Left ventricle myocardium superior (tissue), 1 donor: ENCODE data around the gene TMTC2. TPM values are rescaled to one million over a fixed set of nuclear protein-coding genes. Genes with fewer than 3 reads are reported as not detected.

Source experiments
- ATAC-seq: fragments of 200-7000 bp; cut with Tn5 transposase; one replicate; pipeline ENCODE4 v1.9.1; 2020; ENCODE audit warnings: mild to moderate bottlenecking, moderate library complexity
- DNase-seq: peaks from one replicate; pipeline ENCODE4 v3.0.0-alpha.2; 2020
- intact Hi-C: fragments of 100-400 bp; cut with micrococcal nuclease; formaldehyde crosslinking; loops from one replicate; pipeline ENCODE4 v1.11.0; 2022
- total RNA-seq: library from RNA; stranded (reverse); fragmentation: NEBNext Ultra II Directional; extraction: Animal tissue kit (Norgen Biotek cat#: 25700); gene quantifications from one replicate; pipeline ENCODE4 v1.2.1, GENCODE V29; 2021
- donor health status: DM: no; HTN: yes; CAD: no; lungs with severe emphysema.

Gene TMTC2
- total RNA-seq, 1 donor from 2014 or later, result 4.7 TPM

DNA sequence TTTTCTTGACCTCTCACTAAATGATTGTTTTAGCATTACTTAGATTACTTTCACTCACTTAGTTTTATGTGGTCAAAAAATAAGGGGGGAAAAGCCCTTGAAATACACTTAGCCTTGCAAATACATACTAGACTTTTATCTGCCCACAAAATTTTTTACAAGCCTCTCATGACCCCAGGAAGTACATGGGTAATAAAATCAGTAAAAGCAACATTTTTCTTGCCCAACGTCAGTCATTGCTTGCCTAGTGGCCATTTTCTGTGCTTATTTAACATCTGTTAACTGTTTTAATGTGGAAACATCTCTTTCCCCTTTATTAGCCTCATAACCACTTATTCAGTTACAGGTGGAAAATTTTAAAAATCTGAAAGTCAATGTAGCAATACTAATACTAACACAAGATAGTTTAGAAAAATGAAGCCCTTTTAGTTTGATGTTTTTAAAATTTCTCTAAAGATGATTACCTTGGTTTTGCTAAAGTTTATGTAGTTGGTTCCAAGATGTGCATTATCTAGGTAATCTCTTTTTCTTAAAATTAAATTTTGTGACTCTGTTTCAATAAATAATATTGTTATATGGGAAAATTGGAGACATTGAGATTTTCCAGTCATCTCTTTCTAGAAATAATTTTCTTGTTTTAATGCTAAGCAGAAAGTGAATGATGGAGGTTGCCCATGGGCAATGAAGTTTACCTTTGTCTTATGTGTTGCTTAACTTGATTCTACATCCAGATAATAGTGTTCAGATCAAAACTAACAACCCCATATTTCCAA, 175.5 kb downstream of the TMTC2 start:
- intact Hi-C loops, result no loop called here
- ATAC-seq, result no peak

DNA sequence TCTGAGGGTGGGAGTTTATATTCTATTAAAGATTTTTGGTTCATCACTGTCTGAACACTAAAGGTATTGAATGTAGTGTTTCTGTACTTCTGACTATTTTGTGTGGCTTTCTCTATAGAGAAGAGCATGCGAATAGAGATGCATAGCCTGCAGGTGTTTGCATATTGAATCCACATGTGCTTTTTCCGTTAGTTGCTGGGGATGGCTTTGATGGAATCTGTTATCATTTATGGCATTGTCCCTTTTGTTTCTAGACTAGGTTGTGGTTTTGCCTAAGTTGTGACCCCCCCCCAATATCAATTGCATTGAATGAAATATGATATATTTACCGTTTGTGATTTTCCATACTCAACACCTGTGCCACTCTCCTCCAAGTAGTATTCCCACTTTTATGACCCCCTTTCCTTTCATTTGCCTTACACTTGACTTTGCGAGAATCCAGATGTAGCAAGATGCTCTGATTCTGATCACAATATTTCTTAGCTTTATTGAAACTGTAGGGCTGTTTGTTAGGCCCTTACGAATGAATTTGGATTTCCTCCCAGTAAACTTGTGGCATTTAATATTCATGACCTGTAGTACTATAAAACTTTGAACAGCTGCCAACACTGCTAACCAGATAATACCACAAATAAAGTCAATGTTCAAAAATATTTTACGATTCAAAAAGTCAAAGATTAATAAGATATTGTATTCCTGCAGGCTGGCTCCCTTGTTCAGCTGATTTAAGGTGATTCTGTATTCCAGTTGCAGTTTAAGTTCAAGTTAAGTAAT, 176.4 kb downstream of the TMTC2 start:
- intact Hi-C loops, result no loop called here
- ATAC-seq, result no peak
- no peak for DNase-seq

More for the DNA sequence above, 175.5 kb downstream of the TMTC2 start:
- DNase-seq, result no peak

DNA sequence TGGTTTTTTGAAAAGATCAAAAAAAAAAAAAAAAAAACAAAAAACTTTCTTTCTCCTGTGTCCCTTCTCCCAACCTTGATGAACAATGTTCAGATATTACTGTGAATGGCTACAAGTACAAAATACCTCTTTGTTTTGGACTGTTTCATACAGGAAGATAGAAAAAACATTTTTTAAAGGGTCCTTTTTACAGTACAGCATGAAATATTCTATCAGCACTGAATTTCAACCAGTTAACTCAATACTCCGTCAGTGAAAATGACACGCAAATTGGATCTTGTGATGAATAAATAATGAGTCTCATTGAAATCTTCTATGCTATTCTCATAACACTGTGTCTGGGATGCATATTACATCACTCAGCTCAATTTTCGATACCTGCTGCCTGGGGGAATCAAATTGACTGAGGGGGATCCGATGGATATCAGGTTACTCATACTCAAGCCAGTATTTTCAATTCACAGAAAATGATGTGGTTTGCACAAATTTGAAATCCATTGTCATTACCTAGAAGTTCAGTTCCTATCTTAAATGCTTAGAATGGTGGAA, 179.6 kb downstream of the TMTC2 start:
- ATAC-seq, result no peak
- intact Hi-C loops, result no loop called here
- DNase-seq, result no peak

DNA sequence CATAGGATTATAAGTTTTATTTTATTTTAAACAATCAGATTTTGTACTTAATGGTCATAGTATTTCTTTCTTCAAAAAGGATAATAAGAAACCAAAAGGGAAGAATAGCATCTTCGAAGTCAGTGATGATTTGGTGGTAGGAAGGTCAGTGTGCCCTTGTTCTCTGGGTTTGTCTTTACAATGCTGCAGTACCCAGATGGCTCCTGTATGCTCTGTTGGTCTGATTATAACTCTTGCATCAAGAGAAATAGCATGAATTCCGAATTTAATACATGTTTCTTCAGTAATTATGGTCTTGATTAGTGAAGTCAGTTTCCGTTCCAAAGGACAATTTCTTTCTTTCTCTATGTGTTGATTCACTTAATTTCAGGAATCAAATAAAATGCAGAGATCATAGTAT, 180.2 kb downstream of the TMTC2 start:
- DNase-seq (no peak), ATAC-seq (no peak)
- intact Hi-C loops, result no loop called here

DNA sequence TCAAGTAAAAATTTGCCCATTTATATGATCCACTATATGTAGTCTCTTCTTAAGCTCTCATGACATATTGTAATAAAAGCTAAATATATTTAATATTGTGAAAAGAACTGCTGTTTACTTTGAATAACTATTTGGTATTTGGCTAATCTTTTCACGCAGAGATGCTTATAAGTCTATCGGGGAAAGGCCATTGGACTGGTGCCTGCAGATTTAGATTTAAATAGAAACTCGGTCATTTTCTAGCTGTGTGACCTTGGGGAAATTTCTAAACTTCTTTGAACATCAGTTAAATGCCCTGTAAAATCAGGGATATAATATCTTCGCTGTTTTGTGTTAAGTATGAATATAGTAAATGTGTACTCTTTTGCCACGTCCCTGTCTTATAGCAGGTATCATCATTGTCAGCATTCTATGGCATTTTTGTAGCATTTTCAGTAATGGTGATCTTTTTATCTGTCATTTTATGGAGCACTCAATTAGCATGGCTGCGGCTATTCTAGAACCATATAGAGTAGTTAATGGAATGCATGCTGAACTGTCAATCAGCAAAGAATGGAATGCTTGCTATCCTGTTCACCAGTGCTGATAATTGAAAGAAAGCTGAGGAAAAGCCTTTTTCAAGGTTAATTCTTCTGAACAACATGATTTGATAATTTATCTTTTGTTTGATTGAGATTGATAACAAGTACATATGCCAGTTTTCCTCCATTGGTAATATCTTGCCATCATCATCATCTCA, 181.2 kb downstream of the TMTC2 start:
- intact Hi-C loops, result no loop called here
- ATAC-seq (no peak), DNase-seq (no peak)

DNA sequence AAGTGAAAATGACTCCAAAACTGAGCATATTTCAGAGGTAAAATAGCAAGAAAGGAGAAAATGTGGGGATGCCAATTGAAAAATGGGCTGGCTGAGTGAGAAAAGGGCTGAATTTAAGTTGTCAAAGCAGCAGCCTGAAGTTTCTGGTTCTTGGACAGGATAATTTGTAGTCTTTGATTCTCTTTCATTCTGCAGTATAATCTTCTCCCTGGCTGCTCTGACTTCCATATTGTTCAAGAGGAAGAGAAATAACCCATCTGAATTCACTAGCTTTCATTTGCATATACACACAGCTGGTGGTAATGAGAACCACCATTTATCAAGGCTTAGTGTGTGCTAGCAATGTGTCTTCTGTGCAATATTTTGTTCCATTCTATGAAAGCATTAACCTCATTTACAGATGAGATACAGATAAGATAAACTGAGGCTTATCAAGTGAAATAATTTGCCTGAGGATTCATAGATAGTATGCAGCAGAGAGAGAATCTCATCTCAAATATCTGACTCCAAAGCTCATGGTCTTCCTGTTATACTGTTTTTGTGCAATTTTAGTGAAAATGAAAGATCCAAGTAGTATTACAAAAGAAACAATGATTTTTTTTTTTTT, 184.2 kb downstream of the TMTC2 start:
- ATAC-seq (no peak), DNase-seq (no peak)
- intact Hi-C loops, result no loop called here

DNA sequence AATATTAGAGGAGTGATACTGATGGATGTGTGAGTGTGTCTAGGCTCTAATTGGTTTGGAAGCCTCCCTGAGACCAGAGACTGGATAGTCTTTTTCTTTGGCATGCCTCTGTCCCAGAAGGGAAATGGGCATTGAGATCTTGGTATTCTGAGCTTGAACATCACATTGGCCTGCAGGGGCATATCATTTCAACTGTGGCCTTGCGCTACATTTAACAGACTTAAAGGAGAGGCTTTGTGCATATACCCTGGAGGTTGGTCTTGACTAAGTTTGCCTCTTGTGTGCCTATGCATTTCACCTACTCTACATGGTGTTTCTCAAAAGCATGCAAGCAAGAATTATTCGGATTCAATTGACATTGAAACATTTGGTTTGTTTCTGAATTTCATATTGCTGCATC, 185.4 kb downstream of the TMTC2 start:
- ATAC-seq, result no peak
- intact Hi-C loops, result loop anchor here (2.0 kb wide), 1 partner anchor 41 kb away; no protein-coding TSS in a partner anchor

DNA sequence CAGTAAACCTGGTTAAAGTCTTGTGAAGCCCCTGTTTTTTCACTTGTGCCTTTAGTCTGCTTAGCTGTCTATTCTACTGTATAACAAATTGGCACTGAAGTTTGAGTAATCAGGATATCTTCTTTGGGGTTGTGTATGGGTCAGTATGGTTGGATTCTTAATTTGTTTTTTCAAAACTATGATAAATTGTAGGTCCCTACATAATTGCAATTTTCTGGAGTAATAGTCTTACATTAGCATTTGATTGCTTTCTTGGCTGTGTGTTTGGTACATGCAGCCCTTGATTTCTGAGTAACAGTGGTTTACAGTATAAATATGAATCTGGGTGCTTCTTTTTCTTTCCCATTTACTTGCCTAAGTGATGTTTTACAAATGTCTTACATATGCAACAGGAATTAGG, 186.6 kb downstream of the TMTC2 start:
- ATAC-seq, result no peak
- intact Hi-C loops, result loop anchor here (2.0 kb wide), 1 partner anchor 39 kb away; no protein-coding TSS in a partner anchor
- DNase-seq, result no peak

More for the DNA sequence above, 185.4 kb downstream of the TMTC2 start:
- no peak for DNase-seq

DNA sequence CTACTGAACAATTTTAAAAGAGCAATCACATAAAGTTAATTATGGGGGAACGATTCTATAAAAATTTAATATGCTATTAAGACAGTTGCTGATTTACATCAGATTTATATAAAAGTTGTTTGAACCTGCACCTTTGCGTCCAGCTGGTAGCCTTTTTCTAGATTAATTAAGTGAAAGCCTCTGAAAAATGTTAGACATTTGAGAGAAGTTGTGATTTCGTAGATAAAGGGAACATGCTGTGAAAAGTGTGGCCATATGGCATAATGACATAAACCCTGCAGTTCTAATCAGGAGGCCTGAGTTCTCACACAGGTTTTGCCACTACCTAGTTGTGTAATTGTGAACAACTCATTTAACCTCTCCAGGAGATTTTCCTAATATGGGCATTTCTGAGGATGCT, 187.2 kb downstream of the TMTC2 start:
- ATAC-seq, result no peak
- no peak for DNase-seq
- intact Hi-C loops, result loop anchor here (2.0 kb wide), 1 partner anchor 39 kb away; no protein-coding TSS in a partner anchor

DNA sequence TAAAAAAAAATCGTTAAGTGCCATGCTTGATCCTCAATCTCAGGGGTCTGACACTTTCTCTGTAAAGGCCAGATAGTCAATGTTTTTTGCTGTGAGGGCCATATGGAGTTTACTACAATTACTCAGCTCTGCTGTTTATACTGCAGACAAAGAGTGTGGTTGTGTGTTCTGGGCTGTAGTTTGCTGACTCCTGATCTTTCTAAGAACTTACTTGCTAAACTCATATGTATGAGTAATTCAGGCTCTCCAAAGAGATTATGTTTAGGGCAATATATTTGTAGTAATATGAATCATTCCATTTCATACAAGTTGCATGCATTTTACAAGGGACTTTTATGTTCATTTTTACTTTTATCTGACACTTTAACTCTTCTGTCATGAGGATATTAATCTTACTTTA, 188.2 kb downstream of the TMTC2 start:
- DNase-seq, result no peak
- ATAC-seq, result no peak
- intact Hi-C loops, result no loop called here

DNA sequence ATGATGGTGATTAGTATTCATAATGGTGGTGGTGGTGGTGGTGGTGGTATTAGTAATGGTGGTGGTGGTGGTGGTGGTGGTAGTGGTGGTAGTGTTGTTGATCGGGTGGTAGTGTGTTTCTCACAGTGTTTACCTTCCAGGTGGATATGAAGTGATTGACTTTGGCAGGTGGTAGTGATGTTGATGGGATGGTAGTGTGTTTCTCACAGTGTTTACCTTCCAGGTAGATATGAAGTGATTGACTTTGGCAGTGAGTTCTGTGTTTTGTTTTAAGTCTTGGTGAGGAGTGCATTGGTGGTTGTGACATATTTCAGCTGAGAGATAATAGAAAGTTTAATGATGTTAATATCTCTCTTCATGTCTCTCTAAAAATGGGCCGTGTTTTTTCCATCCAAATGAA, 189.4 kb downstream of the TMTC2 start:
- ATAC-seq (no peak), DNase-seq (no peak)
- intact Hi-C loops, result no loop called here

DNA sequence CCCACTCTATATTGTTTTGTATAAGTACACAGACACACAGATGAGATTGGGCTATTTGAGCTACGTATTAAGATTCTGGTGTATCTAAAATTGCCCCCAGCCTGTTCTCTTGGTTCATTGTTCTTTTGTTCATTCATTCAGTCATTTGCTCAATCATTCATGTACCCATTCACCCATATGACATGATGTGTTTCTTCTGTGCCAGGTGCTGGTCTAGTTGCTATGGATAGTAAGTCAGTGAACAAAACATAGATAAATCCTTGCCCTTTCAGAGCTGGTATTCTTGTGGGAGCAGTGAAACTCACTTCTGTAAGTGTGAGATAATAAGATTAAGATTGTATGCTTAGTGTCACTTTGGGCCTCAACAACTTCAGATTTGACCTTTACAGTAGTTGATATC, 191.3 kb downstream of the TMTC2 start:
- DNase-seq, result no peak
- ATAC-seq, result no peak
- intact Hi-C loops, result no loop called here

DNA sequence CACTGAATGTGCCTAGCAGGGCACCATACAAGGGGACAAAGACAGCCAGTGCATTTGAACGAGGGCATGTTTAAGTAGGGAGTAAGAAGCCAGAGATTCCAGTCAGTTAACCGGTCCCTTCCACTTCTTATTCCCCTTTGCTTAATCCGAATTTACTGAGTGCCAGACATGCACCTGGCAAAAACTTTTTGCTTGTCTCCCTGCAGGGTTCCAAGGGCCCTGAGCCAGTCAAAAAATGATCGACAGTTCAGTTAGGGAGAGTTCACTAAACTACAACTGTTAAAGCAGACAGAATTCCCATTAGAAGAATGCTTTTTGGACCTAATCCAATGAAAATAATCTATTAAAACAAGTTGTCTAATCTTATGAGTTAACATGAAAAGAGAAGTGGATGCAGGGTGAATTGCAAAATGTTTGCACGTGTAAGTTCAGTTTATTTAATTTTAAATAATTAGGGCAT, 193.8 kb downstream of the TMTC2 start:
- intact Hi-C loops, result no loop called here
- ATAC-seq, result no peak
- no peak for DNase-seq

DNA sequence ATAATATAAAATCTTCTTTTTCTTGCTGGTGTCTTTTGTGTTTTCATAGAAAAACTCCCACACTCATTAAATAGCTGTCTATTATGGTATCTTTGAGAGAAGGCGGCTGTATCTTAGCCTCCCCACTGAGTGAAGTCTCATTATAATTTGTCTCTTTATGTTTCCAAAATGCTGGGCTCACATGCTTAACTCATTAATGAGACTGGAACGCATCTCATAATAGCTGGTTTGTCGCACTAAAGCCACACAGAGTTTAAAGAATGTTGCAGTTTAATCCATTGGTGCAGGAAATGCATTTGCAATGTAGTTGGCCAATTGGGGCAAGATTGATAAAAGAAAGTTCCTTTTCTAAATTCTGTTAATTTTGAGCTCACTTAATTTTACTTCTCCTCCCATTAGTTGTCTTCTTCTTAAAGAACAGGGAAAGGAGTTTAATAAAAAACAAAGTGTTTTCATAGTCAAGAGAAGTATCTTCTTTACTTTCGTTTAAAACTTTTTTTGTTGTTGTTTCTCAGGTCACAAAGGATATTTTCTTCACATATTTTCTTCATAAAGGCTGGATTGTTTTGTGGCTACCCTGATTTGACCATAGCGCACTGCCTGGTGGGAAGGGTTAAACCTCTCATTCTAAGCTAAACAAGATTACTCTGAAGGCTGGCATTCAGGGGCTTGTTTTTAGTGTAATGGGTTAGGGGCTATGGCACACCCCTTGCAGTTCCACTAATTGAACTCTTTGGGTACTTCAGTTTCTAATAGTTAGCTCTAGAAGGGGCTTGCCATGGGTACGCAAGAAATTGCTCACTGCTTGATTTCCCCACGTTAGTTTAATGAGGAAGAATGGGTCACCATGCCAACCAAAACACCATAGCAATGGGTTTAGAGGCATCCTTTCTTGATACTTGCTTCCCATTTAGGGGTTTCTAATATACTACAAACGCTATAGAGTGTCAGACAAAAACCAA, 197.0 kb downstream of the TMTC2 start:
- no peak for DNase-seq
- no peak for ATAC-seq
- intact Hi-C loops, result no loop called here

DNA sequence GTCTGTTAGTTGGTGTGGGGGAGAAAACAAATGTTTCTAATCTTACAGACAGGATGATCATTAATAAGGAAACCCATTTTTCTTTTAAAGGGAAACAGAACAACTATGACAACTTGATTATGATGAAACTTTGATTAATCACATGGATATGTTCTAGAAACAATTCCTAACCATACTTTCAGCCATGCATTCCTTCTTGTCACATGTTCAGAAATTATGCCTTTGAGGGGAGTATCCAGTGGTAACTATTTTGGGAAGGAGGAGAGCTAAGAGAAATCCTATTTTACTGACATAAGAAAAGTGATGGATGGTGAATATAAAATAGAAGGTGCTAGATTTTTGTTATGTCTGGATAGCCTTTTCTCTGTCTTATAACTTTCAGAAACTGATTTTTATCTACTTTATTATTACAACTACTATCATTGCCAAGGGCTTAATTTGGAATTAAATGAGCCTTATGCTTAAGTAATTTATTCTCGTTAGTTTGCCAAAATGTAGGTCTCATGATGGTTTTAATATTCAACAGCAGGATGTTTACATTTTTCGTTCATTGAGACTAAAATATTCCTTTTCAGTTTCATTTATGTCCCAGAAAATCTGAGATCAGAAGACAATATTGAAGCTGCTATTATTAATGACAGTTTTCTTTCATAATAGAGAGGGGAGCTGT, 200.1 kb downstream of the TMTC2 start:
- intact Hi-C loops, result no loop called here
- no peak for ATAC-seq
- DNase-seq, result no peak

DNA sequence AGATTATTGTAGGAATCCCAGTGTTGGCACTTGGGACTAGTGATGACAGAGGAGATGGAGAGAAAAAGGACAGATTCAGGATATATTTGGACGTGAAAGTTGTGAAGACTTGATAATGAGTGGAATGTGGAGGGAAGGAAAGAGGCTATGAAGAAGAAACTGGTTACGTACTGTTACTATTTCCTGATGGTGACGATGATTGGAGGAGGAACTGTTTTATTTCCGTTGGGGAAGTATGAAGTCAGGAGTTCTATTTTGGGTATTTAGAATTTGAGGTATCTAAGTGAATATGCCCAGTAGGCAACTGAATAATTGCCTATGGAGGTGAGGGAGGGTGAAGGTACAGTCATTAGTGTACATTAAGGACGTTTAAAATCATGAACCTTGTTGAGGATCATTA, 207.2 kb downstream of the TMTC2 start:
- DNase-seq (no peak), ATAC-seq (no peak)
- intact Hi-C loops, result no loop called here

DNA sequence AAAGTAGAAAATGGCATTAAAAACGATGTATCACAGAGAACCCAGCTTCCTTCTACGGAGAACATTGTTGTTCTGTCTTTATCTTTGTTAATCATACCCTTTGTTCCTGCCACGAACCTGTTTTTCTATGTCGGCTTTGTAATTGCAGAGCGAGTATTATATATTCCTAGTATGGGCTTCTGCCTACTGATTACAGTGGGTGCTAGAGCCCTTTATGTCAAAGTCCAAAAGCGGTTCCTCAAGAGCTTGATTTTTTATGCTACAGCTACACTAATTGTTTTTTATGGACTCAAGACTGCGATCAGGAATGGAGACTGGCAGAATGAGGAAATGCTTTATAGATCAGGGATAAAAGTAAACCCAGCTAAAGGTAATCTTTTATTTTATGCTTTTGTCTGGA, 209.6 kb downstream of the TMTC2 start:
- no peak for DNase-seq
- no peak for ATAC-seq
- intact Hi-C loops, result no loop called here

DNA sequence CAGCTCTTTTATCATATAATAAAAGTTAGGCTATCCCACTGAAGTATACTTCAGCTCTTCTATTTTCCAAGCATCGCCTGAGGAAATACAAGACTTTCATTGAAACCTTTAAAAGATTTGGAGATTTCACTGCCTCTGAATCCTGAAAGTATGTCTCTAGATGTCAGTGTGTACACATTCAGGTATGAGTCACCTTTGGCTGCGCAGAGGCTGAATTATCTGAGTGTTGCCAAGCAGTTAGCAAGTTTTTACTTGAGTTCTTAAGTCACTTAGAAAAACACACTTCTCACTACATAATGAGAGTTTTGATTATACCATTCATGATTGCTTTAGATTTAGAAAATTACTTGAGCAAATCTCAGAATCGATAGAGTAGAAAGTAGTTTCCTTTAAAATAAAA, 210.3 kb downstream of the TMTC2 start:
- DNase-seq (no peak), ATAC-seq (no peak)
- intact Hi-C loops, result no loop called here
